Right ventricle myocardium superior (tissue), 1 donor: ENCODE results near the gene ANKRD31. TPM values are rescaled to one million over a fixed set of nuclear protein-coding genes. Genes with fewer than 3 reads are reported as not detected.

Experiments used
- ATAC-seq: fragments of 200-7000 bp; cut with Tn5 transposase; one replicate; pipeline ENCODE4 v1.9.1; 2020; ENCODE audit warnings: mild to moderate bottlenecking; ENCODE audit not compliant: poor library complexity
- DNase-seq: peaks from one replicate; pipeline ENCODE4 v3.0.0-alpha.2; 2020
- intact Hi-C: fragments of 100-400 bp; cut with DNase I; formaldehyde crosslinking; loops from one replicate; pipeline ENCODE4 v1.11.2; 2022
- total RNA-seq: library from RNA; stranded (reverse); fragmentation: NEBNext Ultra II Directional; extraction: Animal tissue kit (Norgen Biotek cat#: 25700); gene quantifications from one replicate; pipeline ENCODE4 v1.2.1, GENCODE V29; 2021
- donor health status: DM: no; HTN: yes; CAD: no; lungs with severe emphysema.

The ANKRD31 gene
- total RNA-seq, 1 donor from 2014 or later, result 0.08 TPM

DNA sequence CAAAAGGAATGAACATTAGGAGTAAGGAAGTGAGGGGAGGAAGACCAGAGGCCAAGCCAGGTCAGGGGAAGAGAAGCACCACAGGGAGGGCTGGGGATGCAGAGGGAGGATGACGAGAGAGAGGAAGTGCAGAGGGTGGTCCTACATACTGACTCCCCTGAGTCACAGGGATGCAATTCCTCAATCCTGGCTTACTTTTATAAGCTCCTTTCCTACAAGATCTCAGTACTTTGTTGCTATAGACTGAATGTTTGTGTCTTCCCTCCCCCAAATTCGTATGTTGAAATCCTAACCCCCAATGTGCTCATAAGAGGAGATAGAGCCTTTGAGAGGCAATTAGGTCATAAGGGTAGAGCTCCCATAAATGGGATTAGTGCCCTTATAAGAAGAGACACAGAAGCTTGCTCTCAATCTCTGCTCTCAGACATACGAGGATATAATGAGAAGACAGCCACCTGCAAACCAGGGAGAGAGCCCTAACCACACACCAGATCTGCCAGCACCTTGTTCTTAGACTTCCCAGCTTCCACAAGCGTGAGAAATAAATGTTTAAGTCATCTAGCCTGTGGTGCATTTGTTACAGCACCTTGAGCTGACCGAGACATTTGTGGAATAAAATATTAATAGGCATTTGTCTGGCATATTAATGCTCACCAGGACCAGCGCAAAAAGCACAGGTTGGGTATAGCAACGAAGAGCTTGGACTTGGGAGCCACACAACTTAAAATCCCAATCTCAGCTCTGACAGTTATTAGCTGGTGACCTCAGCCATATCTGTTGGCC, 217.7 kb downstream of the ANKRD31 start:
- ATAC-seq, result no peak
- intact Hi-C loops, result no loop called here
- no peak for DNase-seq

Other genes starting within 250 kb of the ANKRD31 start
- gene GCNT4, start 184.3 kb downstream of the ANKRD31 start, total RNA-seq, result 0.30 TPM
- 7.6 TPM for gene HMGCR, start 100.3 kb upstream of the ANKRD31 start, total RNA-seq